Testis (tissue), 2 donors: ENCODE results near the gene NPAS3.

Experiments used
- CTCF ChIP-seq, 3 experiments: fragments of 450-650 bp in 2 of 3; fragments of 200-600 bp in 1 of 3; sonication (generic) in 1 of 3; IDR thresholded peaks; one replicate each; pipeline ENCODE4 v1.5.1; 2016 to 2019; ENCODE audit warnings: antibody characterized with exemption in 3 of 3, mild to moderate bottlenecking in 2 of 3, moderate library complexity in 1 of 3
- POLR2A ChIP-seq: fragments of 450-650 bp; IDR thresholded peaks from one replicate; pipeline ENCODE4 v1.6.1; 2017; ENCODE audit warnings: antibody characterized with exemption, mild to moderate bottlenecking, moderate library complexity

- TF ChIP-seq POLR2A = no peak
- no peak for TF ChIP-seq CTCF (IDR thresholded peaks at IDR 0.05)
Observed at GRCh38 chr14:33617154-33617553, 678.5 kb downstream of the NPAS3 start.
